ENCODE measurements around the gene FSIP1.

Gene FSIP1

GRCh38 chr15:39643727-39644126 is 138.9 kb downstream of the FSIP1 start:
- no peak overlapping the region for H3K9ac ChIP-seq (ENCODE audit: low read depth, low read length)
- H3K27me3 ChIP-seq (ENCODE audit: insufficient read depth, low read length), result no peaks in the 10 kb centered on the region
- H3K4me1 ChIP-seq (ENCODE audit: insufficient read depth, low read length), result peaks cover 18% of the 10 kb centered on the region; the same call in 1 of the 2 replicates
- H3K4me3 ChIP-seq (ENCODE audit: low read length), result no peak overlapping the region
- WGBS, result 97% methylated on average over 1 of the region's 1 CpG
- no peaks in the 10 kb centered on the region for H3K9me3 ChIP-seq (ENCODE audit: insufficient read depth, low read depth, low read length)
- no peak overlapping the region for H3K27ac ChIP-seq (ENCODE audit: low read depth, low read length)
- H3K36me3 ChIP-seq (ENCODE audit: insufficient read depth, low read length), result no peaks in the 10 kb centered on the region

- H3K36me3 ChIP-seq (ENCODE audit: insufficient read depth, low read length), result no peaks in the 10 kb centered on the region
- 59% methylated on average over 4 of the region's 5 CpGs for WGBS
- H3K27me3 ChIP-seq (ENCODE audit: insufficient read depth, low read length), result no peaks in the 10 kb centered on the region
- H3K9ac ChIP-seq (ENCODE audit: low read depth, low read length), result no peak overlapping the region
- no peak overlapping the region for H3K27ac ChIP-seq (ENCODE audit: low read depth, low read length)
- H3K9me3 ChIP-seq (ENCODE audit: insufficient read depth, low read depth, low read length), result no peaks in the 10 kb centered on the region
- no peak overlapping the region for H3K4me3 ChIP-seq (ENCODE audit: low read length)
- peaks cover 18% of the 10 kb centered on the region; the same call in 1 of the 2 replicates for H3K4me1 ChIP-seq (ENCODE audit: insufficient read depth, low read length)
Observed at GRCh38 chr15:39642011-39642640, 140.5 kb downstream of the FSIP1 start.

GRCh38 chr15:39641191-39641889 is 141.3 kb downstream of the FSIP1 start:
- no peaks in the 10 kb centered on the region for H3K27me3 ChIP-seq (ENCODE audit: insufficient read depth, low read length)
- H3K4me3 ChIP-seq (ENCODE audit: low read length), result no peak overlapping the region
- H3K27ac ChIP-seq (ENCODE audit: low read depth, low read length), result no peak overlapping the region
- H3K9ac ChIP-seq (ENCODE audit: low read depth, low read length), result no peak overlapping the region
- no peaks in the 10 kb centered on the region for H3K9me3 ChIP-seq (ENCODE audit: insufficient read depth, low read depth, low read length)
- H3K4me1 ChIP-seq (ENCODE audit: insufficient read depth, low read length), result peaks cover 18% of the 10 kb centered on the region; the same call in 1 of the 2 replicates
- no peaks in the 10 kb centered on the region for H3K36me3 ChIP-seq (ENCODE audit: insufficient read depth, low read length)
- 95% methylated on average over 10 of the region's 11 CpGs for WGBS

DNA sequence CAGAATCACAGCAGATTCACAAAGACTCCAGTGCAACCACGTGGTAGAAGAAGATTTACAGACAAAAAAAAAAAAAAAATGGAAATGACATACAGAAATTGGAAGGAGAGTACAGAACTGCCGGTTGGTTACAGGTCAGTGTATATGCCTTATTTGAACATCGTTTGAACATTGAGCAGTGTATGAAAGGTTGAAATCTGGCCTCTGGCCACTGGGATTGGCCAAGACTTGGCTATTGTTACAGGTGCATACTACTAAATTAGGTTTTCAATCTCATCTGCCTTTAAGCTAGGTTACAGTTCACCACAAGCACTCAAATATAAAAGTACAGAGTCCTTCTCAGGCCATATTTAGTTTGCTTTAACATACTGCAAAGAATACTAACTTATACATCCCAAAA is 142.0 kb downstream of the FSIP1 start:
- no peaks in the 10 kb centered on the region for H3K27me3 ChIP-seq (ENCODE audit: insufficient read depth, low read length)
- no peaks in the 10 kb centered on the region for H3K9me3 ChIP-seq (ENCODE audit: insufficient read depth, low read depth, low read length)
- no peaks in the 10 kb centered on the region for H3K36me3 ChIP-seq (ENCODE audit: insufficient read depth, low read length)
- WGBS, result 88% methylated on average over 3 of the region's 3 CpGs
- H3K4me1 ChIP-seq (ENCODE audit: insufficient read depth, low read length), result peaks cover 18% of the 10 kb centered on the region; the same call in 1 of the 2 replicates
- no peak overlapping the region for H3K9ac ChIP-seq (ENCODE audit: low read depth, low read length)
- no peak overlapping the region for H3K4me3 ChIP-seq (ENCODE audit: low read length)
- H3K27ac ChIP-seq (ENCODE audit: low read depth, low read length), result no peak overlapping the region

DNA sequence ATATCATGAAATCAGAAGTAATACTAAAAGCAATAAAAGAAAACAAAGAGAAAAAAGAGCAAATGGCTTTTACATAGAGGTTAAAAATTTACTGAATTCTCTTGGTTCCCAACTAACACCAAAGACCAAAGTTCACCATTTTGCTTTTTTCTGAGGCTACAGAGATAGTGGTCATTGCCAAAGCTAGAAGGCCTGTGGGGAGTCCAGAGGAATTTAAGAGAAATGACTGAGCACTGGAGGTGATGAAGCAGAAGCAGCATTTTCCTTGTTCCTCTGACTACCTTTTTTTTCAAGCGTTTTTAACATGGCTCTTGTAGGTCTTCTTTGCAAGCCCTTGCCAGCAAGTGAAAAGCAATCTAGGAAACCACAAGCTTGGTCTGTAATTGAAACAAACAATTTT is 143.6 kb downstream of the FSIP1 start:
- no peak overlapping the region for H3K9ac ChIP-seq (ENCODE audit: low read depth, low read length)
- H3K36me3 ChIP-seq (ENCODE audit: insufficient read depth, low read length), result no peaks in the 10 kb centered on the region
- no peaks in the 10 kb centered on the region for H3K9me3 ChIP-seq (ENCODE audit: insufficient read depth, low read depth, low read length)
- H3K27ac ChIP-seq (ENCODE audit: low read depth, low read length), result no peak overlapping the region
- WGBS, result 91% methylated on average over 1 of the region's 1 CpG
- no peak overlapping the region for H3K4me3 ChIP-seq (ENCODE audit: low read length)
- no peaks in the 10 kb centered on the region for H3K27me3 ChIP-seq (ENCODE audit: insufficient read depth, low read length)
- peaks cover 18% of the 10 kb centered on the region; the same call in 1 of the 2 replicates for H3K4me1 ChIP-seq (ENCODE audit: insufficient read depth, low read length)

DNA sequence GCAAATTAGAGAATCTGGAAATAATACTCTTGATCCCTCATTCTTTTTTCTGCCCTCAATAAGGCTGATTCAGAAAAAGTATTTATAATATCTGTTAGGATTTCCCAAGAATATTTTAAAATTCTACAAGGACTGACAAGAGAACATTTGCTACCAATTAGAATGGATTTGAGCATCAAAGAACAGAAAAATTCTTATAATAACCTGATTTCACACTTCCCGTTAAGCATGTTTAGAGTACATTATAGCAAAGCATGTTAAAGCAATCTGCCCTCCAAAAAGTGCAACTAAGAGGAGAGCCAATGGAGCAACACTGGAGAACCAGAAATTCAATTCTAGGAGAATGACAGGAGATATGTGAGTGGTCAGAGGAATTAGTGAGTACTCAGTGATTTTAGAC is 144.6 kb downstream of the FSIP1 start:
- peaks cover 18% of the 10 kb centered on the region; the same call in 1 of the 2 replicates for H3K4me1 ChIP-seq (ENCODE audit: insufficient read depth, low read length)
- 100% methylated on average over 1 of the region's 1 CpG for WGBS
- H3K27ac ChIP-seq (ENCODE audit: low read depth, low read length), result no peak overlapping the region
- H3K36me3 ChIP-seq (ENCODE audit: insufficient read depth, low read length), result no peaks in the 10 kb centered on the region
- no peaks in the 10 kb centered on the region for H3K27me3 ChIP-seq (ENCODE audit: insufficient read depth, low read length)
- no peak overlapping the region for H3K4me3 ChIP-seq (ENCODE audit: low read length)
- no peaks in the 10 kb centered on the region for H3K9me3 ChIP-seq (ENCODE audit: insufficient read depth, low read depth, low read length)
- H3K9ac ChIP-seq (ENCODE audit: low read depth, low read length), result no peak overlapping the region

- Histone ChIP-seq H3K9ac (ENCODE audit: low read depth, low read length) (no peak overlapping the region), H3K4me1 (ENCODE audit: insufficient read depth, low read length) (no peaks in the 10 kb centered on the region), H3K27me3 (ENCODE audit: insufficient read depth, low read length) (no peaks in the 10 kb centered on the region), H3K27ac (ENCODE audit: low read depth, low read length) (no peak overlapping the region), H3K9me3 (ENCODE audit: insufficient read depth, low read depth, low read length) (no peaks in the 10 kb centered on the region), H3K36me3 (ENCODE audit: insufficient read depth, low read length) (no peaks in the 10 kb centered on the region), H3K4me3 (ENCODE audit: low read length) (no peak overlapping the region)
- WGBS, result 88% methylated on average over 3 of the region's 3 CpGs
Observed at GRCh38 chr15:39631357-39631756, 151.3 kb downstream of the FSIP1 start.

GRCh38 chr15:39629906-39630305 is 152.7 kb downstream of the FSIP1 start:
- WGBS, result 95% methylated on average over 3 of the region's 3 CpGs
- Histone ChIP-seq H3K9me3 (ENCODE audit: insufficient read depth, low read depth, low read length) (no peaks in the 10 kb centered on the region), H3K4me3 (ENCODE audit: low read length) (no peak overlapping the region), H3K4me1 (ENCODE audit: insufficient read depth, low read length) (no peaks in the 10 kb centered on the region), H3K27ac (ENCODE audit: low read depth, low read length) (no peak overlapping the region), H3K36me3 (ENCODE audit: insufficient read depth, low read length) (no peaks in the 10 kb centered on the region), H3K9ac (ENCODE audit: low read depth, low read length) (no peak overlapping the region), H3K27me3 (ENCODE audit: insufficient read depth, low read length) (no peaks in the 10 kb centered on the region)

DNA sequence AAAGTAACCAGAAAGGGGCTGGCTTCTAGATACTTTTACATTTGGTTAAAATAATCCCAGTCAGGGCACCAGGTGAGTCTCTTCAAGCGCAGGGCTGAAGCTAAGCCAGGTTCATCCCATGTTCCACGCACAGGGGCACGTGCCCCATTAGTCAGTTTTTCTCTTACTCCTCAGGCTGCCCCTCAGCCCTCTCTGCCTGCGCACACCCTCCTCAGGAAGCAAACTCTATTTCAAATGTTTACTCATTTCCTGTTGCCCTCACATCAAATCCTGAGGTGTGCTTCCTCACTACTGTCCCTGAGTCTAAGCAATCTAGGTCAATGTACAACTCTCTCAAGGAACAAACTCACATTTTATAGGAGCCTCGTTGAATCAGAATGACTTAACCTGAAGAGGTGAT is 153.3 kb downstream of the FSIP1 start:
- H3K27me3 ChIP-seq (ENCODE audit: insufficient read depth, low read length), result no peaks in the 10 kb centered on the region
- WGBS, result 90% methylated on average over 5 of the region's 5 CpGs
- no peak overlapping the region for H3K4me3 ChIP-seq (ENCODE audit: low read length)
- no peaks in the 10 kb centered on the region for H3K4me1 ChIP-seq (ENCODE audit: insufficient read depth, low read length)
- no peak overlapping the region for H3K9ac ChIP-seq (ENCODE audit: low read depth, low read length)
- no peaks in the 10 kb centered on the region for H3K9me3 ChIP-seq (ENCODE audit: insufficient read depth, low read depth, low read length)
- no peak overlapping the region for H3K27ac ChIP-seq (ENCODE audit: low read depth, low read length)
- H3K36me3 ChIP-seq (ENCODE audit: insufficient read depth, low read length), result no peaks in the 10 kb centered on the region

DNA sequence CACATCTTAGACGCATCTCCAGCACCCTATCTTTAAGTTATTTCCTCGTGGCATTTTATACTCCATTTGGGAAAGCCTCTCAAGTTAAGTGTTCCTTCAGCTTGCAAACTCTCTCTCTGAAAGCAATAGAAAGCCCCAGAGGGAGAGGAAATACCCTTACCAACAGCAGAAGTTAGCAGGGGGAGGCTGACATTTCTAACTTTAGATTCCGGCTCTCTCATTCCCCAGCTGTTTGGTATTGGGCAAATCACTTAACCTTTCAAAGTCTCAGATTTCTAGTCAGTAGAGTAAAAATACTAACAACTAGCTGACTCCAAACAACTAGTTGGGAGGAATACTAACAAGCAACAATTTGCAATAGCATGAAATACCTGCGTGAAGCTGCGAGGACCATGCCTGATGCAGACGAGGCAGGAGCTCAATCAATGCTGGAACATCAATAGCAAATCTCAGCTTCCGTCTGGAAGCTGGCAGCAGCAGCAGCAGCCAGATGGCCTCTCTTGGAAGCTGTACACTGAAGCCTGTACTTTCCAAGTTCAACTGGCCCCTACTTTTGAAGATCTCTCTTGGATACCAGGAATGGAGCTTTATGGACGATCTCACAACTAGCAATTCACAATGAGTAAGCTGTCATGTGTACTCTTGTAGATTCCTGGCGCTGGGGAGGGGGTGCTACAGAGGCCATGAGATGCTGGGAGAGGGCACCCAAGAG is 153.9 kb downstream of the FSIP1 start:
- no peak overlapping the region for H3K27ac ChIP-seq (ENCODE audit: low read depth, low read length)

DNA sequence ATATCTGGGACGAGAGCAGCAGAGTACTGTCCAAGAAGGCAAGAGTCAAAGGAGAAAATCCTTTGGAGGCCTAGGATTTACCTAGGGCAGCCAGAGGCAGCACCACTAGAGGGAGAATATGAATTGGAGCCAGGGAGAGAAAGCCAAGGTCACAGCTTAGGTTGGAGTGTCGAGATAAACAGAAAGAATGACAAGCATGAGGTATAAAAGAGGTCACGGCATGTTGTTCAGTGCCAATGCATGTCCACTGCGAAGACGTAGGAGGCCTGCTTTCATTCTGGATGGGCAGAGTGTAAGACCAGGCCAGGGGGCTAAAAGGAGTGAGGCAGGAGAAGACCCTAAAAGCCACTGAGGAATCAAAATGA is 154.5 kb downstream of the FSIP1 start:
- no peaks in the 10 kb centered on the region for H3K36me3 ChIP-seq (ENCODE audit: insufficient read depth, low read length)
- 92% methylated on average over 5 of the region's 5 CpGs for WGBS
- no peaks in the 10 kb centered on the region for H3K4me1 ChIP-seq (ENCODE audit: insufficient read depth, low read length)
- no peak overlapping the region for H3K4me3 ChIP-seq (ENCODE audit: low read length)
- H3K9me3 ChIP-seq (ENCODE audit: insufficient read depth, low read depth, low read length), result no peaks in the 10 kb centered on the region
- H3K27ac ChIP-seq (ENCODE audit: low read depth, low read length), result no peak overlapping the region
- H3K27me3 ChIP-seq (ENCODE audit: insufficient read depth, low read length), result no peaks in the 10 kb centered on the region
- no peak overlapping the region for H3K9ac ChIP-seq (ENCODE audit: low read depth, low read length)

More for the DNA sequence above, 153.9 kb downstream of the FSIP1 start:
- WGBS, result 93% methylated on average over 9 of the region's 9 CpGs
- no peaks in the 10 kb centered on the region for H3K27me3 ChIP-seq (ENCODE audit: insufficient read depth, low read length)
- H3K9ac ChIP-seq (ENCODE audit: low read depth, low read length), result no peak overlapping the region
- no peaks in the 10 kb centered on the region for H3K9me3 ChIP-seq (ENCODE audit: insufficient read depth, low read depth, low read length)
- H3K4me1 ChIP-seq (ENCODE audit: insufficient read depth, low read length), result no peaks in the 10 kb centered on the region
- H3K4me3 ChIP-seq (ENCODE audit: low read length), result no peak overlapping the region
- H3K36me3 ChIP-seq (ENCODE audit: insufficient read depth, low read length), result no peaks in the 10 kb centered on the region
